Peyer's patch (tissue), 4 donors: ENCODE results near the gene EIPR1.

Experiments
- CTCF ChIP-seq, 6 experiments: fragments of 450-650 bp in 4 of 6; fragments of 200-600 bp in 2 of 6; sonication (generic) in 1 of 6; IDR thresholded peaks; one replicate each; pipeline ENCODE4 v1.5.1; 2017 to 2019; ENCODE audit warnings: antibody characterized with exemption in 6 of 6, mild to moderate bottlenecking in 3 of 6, moderate library complexity in 1 of 6
- POLR2A ChIP-seq, 2 donors: fragments of 450-650 bp; IDR thresholded peaks; one replicate each; pipeline ENCODE4 v1.5.1; 2017; ENCODE audit warnings: antibody characterized with exemption in 2 of 2, mild to moderate bottlenecking in 2 of 2, moderate library complexity in 2 of 2

GRCh38 chr2:3326182-3326537 lies 51.5 kb downstream of the EIPR1 start:
- TF ChIP-seq CTCF (IDR thresholded peaks at IDR 0.05) (no peak), POLR2A (IDR thresholded peaks at IDR 0.05) (no peak)
